CD8-positive, alpha-beta memory T cell (primary cell): Measurements from ENCODE around the gene SLC2A9. TPM values are rescaled to one million over a fixed set of nuclear protein-coding genes. Genes with fewer than 3 reads are reported as not detected.

Source experiments
- CTCF ChIA-PET: fragments of 350-600 bp; sonication (Branson Sonifier 250); formaldehyde crosslinking; loops from one replicate; lab custom pipeline; 2021; ENCODE audit warnings: antibody characterized with exemption; lab: Charles Lee
- POLR2A ChIA-PET: fragments of 350-600 bp; sonication (Branson Sonifier 250); formaldehyde crosslinking; loops from one replicate; lab custom pipeline; 2021; ENCODE audit warnings: antibody characterized with exemption; lab: Charles Lee
- DNase-seq, 5 donors: peaks; one replicate each; pipeline versions ENCODE4 v3.0.0 to v3.0.0-alpha.2; 2020 to 2022; ENCODE audit warnings: mixed read lengths in 1 of 5
- H3K27ac ChIP-seq: one replicate; pipeline ENCODE4 v1.7.0; 2013; ENCODE audit warnings: low read depth, mild to moderate bottlenecking, low read length, moderate library complexity
- H3K27me3 ChIP-seq: 2 replicates; pipeline ENCODE4 v1.7.0; 2013; ENCODE audit warnings: low read length, mild to moderate bottlenecking; ENCODE audit not compliant: insufficient read depth, poor library complexity, severe bottlenecking
- H3K36me3 ChIP-seq: 2 replicates; pipeline ENCODE4 v1.7.0; 2013; ENCODE audit warnings: mild to moderate bottlenecking, low read length, moderate library complexity; ENCODE audit not compliant: insufficient read depth
- H3K4me1 ChIP-seq: 2 replicates; pipeline ENCODE4 v1.7.0; 2013; ENCODE audit warnings: mild to moderate bottlenecking, low read length, moderate library complexity; ENCODE audit not compliant: insufficient read depth
- H3K4me3 ChIP-seq: 2 replicates; pipeline ENCODE4 v1.7.0; 2013; ENCODE audit warnings: mild to moderate bottlenecking, low read length
- H3K9me3 ChIP-seq: 2 replicates; pipeline ENCODE4 v1.7.0; 2013; ENCODE audit warnings: mild to moderate bottlenecking, low read length
- H3K27ac Mint-ChIP-seq, 8 donors: one replicate each; pipeline ENCODE4 v1.8.0; 2020 to 2021; ENCODE audit warnings: mixed read lengths in 8 of 8, mild to moderate bottlenecking in 6 of 8, inconsistent platforms in 3 of 8, moderate library complexity in 3 of 8
- H3K27me3 Mint-ChIP-seq, 2 donors: one replicate each; pipeline ENCODE4 v1.8.0; 2020 to 2021; ENCODE audit warnings: mixed read lengths in 2 of 2, mild to moderate bottlenecking in 1 of 2, moderate library complexity in 1 of 2
- H3K36me3 Mint-ChIP-seq, 3 donors: one replicate each; pipeline ENCODE4 v1.8.0; 2020 to 2021; ENCODE audit warnings: mixed read lengths in 3 of 3, inconsistent platforms in 1 of 3, mild to moderate bottlenecking in 1 of 3
- H3K4me1 Mint-ChIP-seq, 3 donors: one replicate each; pipeline ENCODE4 v1.8.0; 2020 to 2021; ENCODE audit warnings: mixed read lengths in 3 of 3, inconsistent platforms in 1 of 3, mild to moderate bottlenecking in 1 of 3
- H3K4me3 Mint-ChIP-seq, 7 donors: one replicate each; pipeline ENCODE4 v1.8.0; 2020 to 2021; ENCODE audit warnings: mixed read lengths in 7 of 7, mild to moderate bottlenecking in 6 of 7, moderate library complexity in 4 of 7, inconsistent platforms in 2 of 7
- H3K9me3 Mint-ChIP-seq, 5 donors: one replicate each; pipeline ENCODE4 v1.8.0; 2020 to 2022; ENCODE audit warnings: mixed read lengths in 5 of 5, mild to moderate bottlenecking in 3 of 5, moderate library complexity in 2 of 5, inconsistent platforms in 1 of 5
- polyA plus RNA-seq: library from polyadenylated mRNA; unstranded; fragments of 300-500 nt; fragmentation: Illumina TruSeq; gene quantifications from one replicate; pipeline ENCODE4 v1.2.3, GENCODE V29; 2021
- total RNA-seq, 2 experiments: library from RNA; stranded (reverse); gene quantifications; one replicate each; pipeline ENCODE4 v1.2.3, GENCODE V29; 2021

The SLC2A9 gene
- total and polyA plus RNA-seq, 3 experiments from 2014 or later = 1.8 to 3.1 (median 3.0) TPM

DNA sequence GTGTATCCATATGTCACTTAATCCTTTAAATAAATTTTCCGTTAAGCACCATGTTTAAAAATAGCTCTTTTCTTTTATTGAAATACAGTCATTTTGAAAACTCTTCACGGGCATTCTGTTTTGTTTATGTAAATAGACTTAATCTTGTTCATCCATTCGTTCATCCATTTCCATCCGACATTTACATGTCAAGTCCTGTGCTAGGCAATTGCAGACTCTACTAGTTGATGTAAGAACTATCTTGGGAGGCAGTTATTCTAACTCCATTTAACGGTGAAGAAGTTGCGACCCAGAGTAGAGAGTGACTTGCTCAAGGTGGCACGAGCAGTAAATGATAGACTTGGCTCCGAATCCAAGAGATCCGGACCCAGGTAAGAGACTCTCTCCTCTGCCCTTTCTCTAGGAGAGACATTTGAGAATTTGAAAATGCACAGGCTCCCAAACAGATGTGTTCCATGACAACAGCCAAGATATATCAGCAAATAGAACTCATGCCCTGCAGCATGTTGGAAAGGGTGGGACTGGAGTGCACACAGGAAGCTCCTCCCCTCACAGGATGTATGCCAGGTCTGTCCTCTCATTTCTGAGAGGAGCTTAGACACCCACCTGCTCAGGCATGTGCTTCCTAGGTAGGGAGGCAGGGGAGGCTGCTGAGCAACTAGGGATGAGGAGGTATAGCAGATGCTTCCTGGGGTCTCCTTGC lies 175.4 kb downstream of the SLC2A9 start:
- Histone ChIP-seq H3K9me3 (no peaks in the 10 kb centered on the region), H3K4me1 (no peaks in the 10 kb centered on the region), H3K4me3 (no peak overlapping the region), H3K27ac (no peak overlapping the region), H3K27me3 (no peaks in the 10 kb centered on the region), H3K36me3 (no peaks in the 10 kb centered on the region)
- ChIA-PET CTCF (no interaction called here), POLR2A (no interaction called here)
- H3K4me3 Mint-ChIP-seq = no peak overlapping the region
- H3K4me1 Mint-ChIP-seq = no peaks in the 10 kb centered on the region
- H3K9me3 Mint-ChIP-seq = peaks cover 2 to 13% (median 7%) of the 10 kb centered on the region in 5 donors
- H3K36me3 Mint-ChIP-seq = no peaks in the 10 kb centered on the region
- DNase-seq = no peak
- H3K27me3 Mint-ChIP-seq = peaks cover 7 to 20% of the 10 kb centered on the region in 2 donors
- H3K27ac Mint-ChIP-seq = no peak overlapping the region

- CTCF ChIA-PET = no interaction called here
- POLR2A ChIA-PET = no interaction called here
- H3K9me3 ChIP-seq = no peaks in the 10 kb centered on the region
- no peak overlapping the region for H3K27ac Mint-ChIP-seq
- peaks cover 2 to 24% (median 16%) of the 10 kb centered on the region in 5 donors for H3K9me3 Mint-ChIP-seq
- H3K27me3 ChIP-seq = no peaks in the 10 kb centered on the region
- no peaks in the 10 kb centered on the region for H3K4me1 ChIP-seq
- H3K27me3 Mint-ChIP-seq = peaks cover 0 to 9% of the 10 kb centered on the region in 2 donors
- H3K4me3 Mint-ChIP-seq = no peak overlapping the region
- DNase-seq = no peak
- H3K36me3 ChIP-seq = no peaks in the 10 kb centered on the region
- no peak overlapping the region for H3K27ac ChIP-seq
- no peaks in the 10 kb centered on the region for H3K4me1 Mint-ChIP-seq
- H3K36me3 Mint-ChIP-seq = no peaks in the 10 kb centered on the region
- H3K4me3 ChIP-seq = no peak overlapping the region
Observed at GRCh38 chr4:9841072-9841471, 180.2 kb downstream of the SLC2A9 start.

GRCh38 chr4:9835430-9835829 lies 185.9 kb downstream of the SLC2A9 start:
- POLR2A ChIA-PET = no interaction called here
- CTCF ChIA-PET = no interaction called here

DNA sequence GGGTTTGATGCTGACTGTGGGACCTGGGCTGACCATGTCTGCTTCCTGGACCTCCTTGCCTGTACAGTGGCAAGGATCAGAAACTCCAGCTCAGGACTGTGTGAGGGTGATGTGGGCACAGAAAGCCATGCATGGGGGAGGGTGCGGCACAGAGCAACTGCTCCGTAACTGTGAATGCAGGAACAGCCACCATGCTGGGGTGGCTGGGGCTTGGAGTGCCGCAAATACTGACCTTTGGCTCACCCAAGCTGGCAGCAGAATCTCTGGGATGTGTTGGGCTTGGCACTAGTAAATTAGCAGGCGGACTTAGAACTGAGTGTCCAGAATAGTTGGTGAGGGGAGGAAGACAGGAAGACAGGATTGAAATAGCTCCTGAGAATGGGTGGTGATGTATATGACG lies 187.9 kb downstream of the SLC2A9 start:
- ChIA-PET CTCF (no interaction called here), POLR2A (no interaction called here)
- no peak for DNase-seq
- H3K4me3 Mint-ChIP-seq = no peak overlapping the region
- H3K27ac ChIP-seq = no peak overlapping the region
- H3K4me3 ChIP-seq = no peak overlapping the region
- H3K27me3 ChIP-seq = no peaks in the 10 kb centered on the region
- no peaks in the 10 kb centered on the region for H3K4me1 Mint-ChIP-seq
- no peaks in the 10 kb centered on the region for H3K9me3 ChIP-seq
- H3K9me3 Mint-ChIP-seq = peaks cover 0 to 2% (median 0%) of the 10 kb centered on the region in 5 donors
- H3K36me3 Mint-ChIP-seq = peaks cover 0 to under 1% (median 0%) of the 10 kb centered on the region in 3 donors
- no peaks in the 10 kb centered on the region for H3K36me3 ChIP-seq
- H3K27ac Mint-ChIP-seq = no peak overlapping the region
- H3K27me3 Mint-ChIP-seq = peaks cover 5 to 10% of the 10 kb centered on the region in 2 donors
- H3K4me1 ChIP-seq = no peaks in the 10 kb centered on the region

More at GRCh38 chr4:9835430-9835829, 185.9 kb downstream of the SLC2A9 start:
- H3K4me3 ChIP-seq = no peak overlapping the region
- H3K36me3 Mint-ChIP-seq = no peaks in the 10 kb centered on the region
- no peaks in the 10 kb centered on the region for H3K4me1 Mint-ChIP-seq
- peak overlapping the region in 1 of 8 donors; percentile 27 for H3K27ac Mint-ChIP-seq
- no peaks in the 10 kb centered on the region for H3K27me3 ChIP-seq
- H3K9me3 ChIP-seq = no peaks in the 10 kb centered on the region
- peaks cover 2 to 9% (median 3%) of the 10 kb centered on the region in 5 donors for H3K9me3 Mint-ChIP-seq
- H3K4me3 Mint-ChIP-seq = no peak overlapping the region
- H3K27me3 Mint-ChIP-seq = peaks cover 5 to 7% of the 10 kb centered on the region in 2 donors
- no peaks in the 10 kb centered on the region for H3K4me1 ChIP-seq
- no peaks in the 10 kb centered on the region for H3K36me3 ChIP-seq
- H3K27ac ChIP-seq = no peak overlapping the region
- no peak for DNase-seq

DNA sequence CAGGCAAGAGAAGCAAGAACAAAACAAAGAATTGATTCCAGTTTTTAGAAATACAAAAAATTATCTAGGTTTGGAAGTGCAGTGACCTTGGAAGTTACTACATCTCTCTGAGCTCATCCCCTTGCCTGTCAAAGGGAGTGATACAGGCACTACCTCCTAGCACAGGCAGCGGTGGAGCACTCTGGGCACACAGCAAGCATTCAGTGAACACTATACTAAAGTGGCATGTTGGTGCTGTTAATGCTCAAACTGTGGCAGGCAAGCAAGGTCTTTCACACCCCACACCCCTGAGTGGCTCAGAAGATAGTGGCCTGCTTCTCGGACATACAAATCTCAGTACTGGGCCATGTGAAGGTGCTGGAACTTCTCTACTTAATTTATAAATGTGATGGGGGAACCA lies 188.7 kb downstream of the SLC2A9 start:
- Histone ChIP-seq H3K4me1 (no peaks in the 10 kb centered on the region), H3K4me3 (no peak overlapping the region), H3K9me3 (no peaks in the 10 kb centered on the region), H3K27me3 (no peaks in the 10 kb centered on the region), H3K27ac (no peak overlapping the region), H3K36me3 (no peaks in the 10 kb centered on the region)
- no peak overlapping the region for H3K4me3 Mint-ChIP-seq
- ChIA-PET CTCF (no interaction called here), POLR2A (no interaction called here)
- H3K27me3 Mint-ChIP-seq = peaks cover 5 to 14% of the 10 kb centered on the region in 2 donors
- no peaks in the 10 kb centered on the region for H3K4me1 Mint-ChIP-seq
- no peak overlapping the region for H3K27ac Mint-ChIP-seq
- peaks cover 0 to 1% (median 0%) of the 10 kb centered on the region in 3 donors for H3K36me3 Mint-ChIP-seq
- peaks cover 0 to 2% (median 0%) of the 10 kb centered on the region in 5 donors for H3K9me3 Mint-ChIP-seq
- DNase-seq = no peak

GRCh38 chr4:9826551-9826950 lies 194.7 kb downstream of the SLC2A9 start:
- peaks cover 0 to 11% of the 10 kb centered on the region in 2 donors for H3K27me3 Mint-ChIP-seq
- no peak overlapping the region for H3K4me3 ChIP-seq
- no peak for DNase-seq
- no peaks in the 10 kb centered on the region for H3K36me3 ChIP-seq
- no peaks in the 10 kb centered on the region for H3K4me1 ChIP-seq
- CTCF ChIA-PET = no interaction called here
- peaks cover 0 to 6% (median 5%) of the 10 kb centered on the region in 3 donors for H3K4me1 Mint-ChIP-seq
- no peak overlapping the region for H3K4me3 Mint-ChIP-seq
- no peak overlapping the region for H3K27ac ChIP-seq
- H3K36me3 Mint-ChIP-seq = peaks cover 0 to 1% (median 0%) of the 10 kb centered on the region in 3 donors
- no peaks in the 10 kb centered on the region for H3K9me3 ChIP-seq
- peaks cover 0 to 2% (median 0%) of the 10 kb centered on the region in 5 donors for H3K9me3 Mint-ChIP-seq
- H3K27me3 ChIP-seq = no peaks in the 10 kb centered on the region
- POLR2A ChIA-PET = no interaction called here
- H3K27ac Mint-ChIP-seq = no peak overlapping the region

- POLR2A ChIA-PET = no interaction called here
- Histone ChIP-seq H3K4me3 (no peak overlapping the region), H3K27ac (no peak overlapping the region), H3K4me1 (no peaks in the 10 kb centered on the region), H3K36me3 (no peaks in the 10 kb centered on the region), H3K9me3 (no peaks in the 10 kb centered on the region), H3K27me3 (no peaks in the 10 kb centered on the region)
- Mint-ChIP-seq H3K27ac (no peak overlapping the region), H3K36me3 (peaks cover 0 to 1% (median 0%) of the 10 kb centered on the region in 3 donors), H3K4me1 (peaks cover 0 to 6% (median 5%) of the 10 kb centered on the region in 3 donors), H3K4me3 (no peak overlapping the region), H3K9me3 (peaks cover 0 to 2% (median 0%) of the 10 kb centered on the region in 5 donors), H3K27me3 (peaks cover 0 to 11% of the 10 kb centered on the region in 2 donors)
- CTCF ChIA-PET = no interaction called here
- no peak for DNase-seq
Observed at GRCh38 chr4:9825049-9825448, 196.2 kb downstream of the SLC2A9 start.

DNA sequence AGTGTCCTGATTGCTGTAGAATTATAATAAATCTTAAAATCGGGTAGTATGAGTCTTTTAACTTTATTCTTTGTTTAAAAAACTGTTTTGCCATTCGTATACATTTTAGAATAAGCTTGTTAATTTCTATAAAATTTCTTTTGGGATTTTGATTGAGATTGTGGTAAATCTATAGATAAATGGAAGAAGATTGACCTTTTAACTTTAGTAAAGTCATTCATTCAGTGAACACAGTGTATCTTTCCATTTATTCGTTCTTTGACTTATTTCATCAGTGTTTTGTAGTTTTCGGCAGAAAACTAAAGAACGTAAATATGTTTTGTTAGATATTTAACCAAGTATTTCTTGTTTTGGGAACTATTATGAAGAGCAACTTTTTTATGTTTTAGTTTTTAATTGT lies 201.0 kb downstream of the SLC2A9 start:
- CTCF ChIA-PET = interaction anchor here (0.6 kb wide), 1 partner anchor 19 kb away, joined by 3 read pairs; no protein-coding TSS in a partner anchor
- Mint-ChIP-seq H3K4me1 (peaks cover 0 to 6% (median 5%) of the 10 kb centered on the region in 3 donors), H3K27ac (no peak overlapping the region), H3K36me3 (no peaks in the 10 kb centered on the region), H3K4me3 (no peak overlapping the region), H3K9me3 (peaks cover 0 to 6% (median 0%) of the 10 kb centered on the region in 5 donors), H3K27me3 (peaks cover 0 to 9% of the 10 kb centered on the region in 2 donors)
- H3K27ac ChIP-seq = no peak overlapping the region
- H3K9me3 ChIP-seq = no peaks in the 10 kb centered on the region
- no peaks in the 10 kb centered on the region for H3K27me3 ChIP-seq
- no peak overlapping the region for H3K4me3 ChIP-seq
- DNase-seq = no peak
- H3K36me3 ChIP-seq = no peaks in the 10 kb centered on the region
- no peaks in the 10 kb centered on the region for H3K4me1 ChIP-seq
- POLR2A ChIA-PET = no interaction called here
